Gastroesophageal sphincter (tissue), 3 donors: ENCODE measurements around the gene MGST1.

Experiments
- CTCF ChIP-seq, 4 experiments: fragments of 200-600 bp in 2 of 4; fragments of 450-650 bp in 2 of 4; sonication (generic) in 1 of 4; IDR thresholded peaks; one replicate each; pipeline ENCODE4 v1.5.1; 2017 to 2019; ENCODE audit warnings: antibody characterized with exemption in 4 of 4, mild to moderate bottlenecking in 2 of 4, moderate library complexity in 2 of 4
- EP300 ChIP-seq: sonication (generic); formaldehyde crosslinking; IDR thresholded peaks from one replicate; pipeline ENCODE4 v1.6.1; 2017; ENCODE audit warnings: antibody characterized with exemption, mild to moderate bottlenecking

- TF ChIP-seq CTCF (IDR thresholded peaks at IDR 0.05) (no peak), EP300 (no peak)
Measured at GRCh38 chr12:16330560-16330959, 16.9 kb upstream of the MGST1 start.
